ENCODE results near the gene HMCN2.

DNA sequence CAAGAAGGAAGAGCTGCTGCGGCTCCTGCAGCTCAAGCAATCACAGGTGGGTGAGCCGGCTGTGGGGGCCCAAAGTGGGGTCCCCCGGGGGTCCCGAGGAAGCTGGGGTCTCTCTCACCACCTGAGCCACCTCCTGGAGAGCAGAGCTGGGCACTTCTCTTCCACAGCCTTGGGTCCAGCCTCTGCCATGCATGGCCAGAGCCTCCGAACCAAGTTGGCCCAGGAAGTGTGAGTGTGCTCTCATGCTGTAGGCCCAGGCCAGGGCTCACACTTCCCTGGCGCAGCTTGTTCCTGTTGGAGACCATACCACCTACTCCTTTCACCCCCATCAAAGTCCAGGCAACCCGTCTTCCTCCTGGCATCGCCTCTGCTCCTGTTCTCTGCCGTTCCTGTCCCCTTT lies 19.7 kb downstream of the HMCN2 start:
- TF ChIP-seq, protein P1, sequence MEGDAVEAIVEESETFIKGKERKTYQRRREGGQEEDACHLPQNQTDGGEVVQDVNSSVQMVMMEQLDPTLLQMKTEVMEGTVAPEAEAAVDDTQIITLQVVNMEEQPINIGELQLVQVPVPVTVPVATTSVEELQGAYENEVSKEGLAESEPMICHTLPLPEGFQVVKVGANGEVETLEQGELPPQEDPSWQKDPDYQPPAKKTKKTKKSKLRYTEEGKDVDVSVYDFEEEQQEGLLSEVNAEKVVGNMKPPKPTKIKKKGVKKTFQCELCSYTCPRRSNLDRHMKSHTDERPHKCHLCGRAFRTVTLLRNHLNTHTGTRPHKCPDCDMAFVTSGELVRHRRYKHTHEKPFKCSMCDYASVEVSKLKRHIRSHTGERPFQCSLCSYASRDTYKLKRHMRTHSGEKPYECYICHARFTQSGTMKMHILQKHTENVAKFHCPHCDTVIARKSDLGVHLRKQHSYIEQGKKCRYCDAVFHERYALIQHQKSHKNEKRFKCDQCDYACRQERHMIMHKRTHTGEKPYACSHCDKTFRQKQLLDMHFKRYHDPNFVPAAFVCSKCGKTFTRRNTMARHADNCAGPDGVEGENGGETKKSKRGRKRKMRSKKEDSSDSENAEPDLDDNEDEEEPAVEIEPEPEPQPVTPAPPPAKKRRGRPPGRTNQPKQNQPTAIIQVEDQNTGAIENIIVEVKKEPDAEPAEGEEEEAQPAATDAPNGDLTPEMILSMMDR (conservative IDR thresholded peaks at IDR 0.05), result no peak
- TF ChIP-seq ZFX (IDR thresholded peaks at IDR 0.05), result no peak
